HL-60 (cell line): ENCODE measurements around the gene MVD.
"Not testable (repeated sequence)": the region's sequence is repeated elsewhere in the genome, so short reads cannot be mapped to it uniquely, and the experiment has no call there.

Experiments used
- DNase-seq, 2 experiments: peaks; one replicate each; pipeline ENCODE4 v3.0.0-alpha.2; 2010 to 2020; ENCODE audit warnings: low read depth in 1 of 2, low spot score in 1 of 2
- H3K27ac ChIP-seq: fragments of 250-450 bp; sonication (Bioruptor Pico); replicated peaks from 2 replicates; pipeline ENCODE4 v1.5.1; 2020; ENCODE audit warnings: mild to moderate bottlenecking, moderate library complexity
- H3K27me3 ChIP-seq: fragments of 250-450 bp; sonication (Bioruptor Pico); 2 replicates; pipeline ENCODE4 v1.5.1; 2021; ENCODE audit warnings: mild to moderate bottlenecking, moderate library complexity; ENCODE audit not compliant: insufficient read depth, poor library complexity, severe bottlenecking
- H3K4me3 ChIP-seq: replicated peaks from 2 replicates; pipeline ENCODE4 v1.5.1; 2011; ENCODE audit warnings: mild to moderate bottlenecking, control low read depth, low read length; ENCODE audit not compliant: insufficient read depth
- CTCF ChIP-seq: IDR thresholded peaks from one replicate; pipeline ENCODE4 v1.5.1; 2011; ENCODE audit warnings: low read length, control low read depth, inconsistent platforms; ENCODE audit not compliant: insufficient read depth
- GABPA ChIP-seq: IDR thresholded peaks from 2 replicates; pipeline ENCODE4 v1.6.1; 2012; ENCODE audit warnings: low read depth
- POLR2AphosphoS5 ChIP-seq: IDR thresholded peaks from 2 replicates; pipeline ENCODE4 v1.6.1; 2012; ENCODE audit warnings: low read depth
- REST ChIP-seq: IDR thresholded peaks from 2 replicates; pipeline ENCODE4 v1.6.1; 2012; ENCODE audit warnings: low read depth; ENCODE audit not compliant: insufficient replicate concordance
- SPI1 ChIP-seq: IDR thresholded peaks from 2 replicates; pipeline ENCODE4 v1.6.1; 2012; ENCODE audit warnings: low read depth, mild to moderate bottlenecking, borderline replicate concordance

Gene MVD

GRCh38 chr16:88613911-88614817 lies 48.7 kb downstream of the MVD start:
- TF ChIP-seq SPI1 (peak; percentile 40; the same call in 1 of the 2 replicates), POLR2AphosphoS5 (no peak)
- Histone ChIP-seq H3K27ac (peak overlapping the region; percentile 60), H3K4me3 (no peak overlapping the region), H3K27me3 (no peaks in the 10 kb centered on the region)
- no peak for DNase-seq

- no peaks in the 10 kb centered on the region for H3K27me3 ChIP-seq
- peak overlapping the region; percentile 49 for H3K27ac ChIP-seq
- DNase-seq = no peak
- H3K4me3 ChIP-seq = no peak overlapping the region
- no peak for TF ChIP-seq GABPA
- no peak for TF ChIP-seq POLR2AphosphoS5
- no peak for TF ChIP-seq CTCF
- TF ChIP-seq REST = no peak
- TF ChIP-seq SPI1 = no peak
Measured at GRCh38 chr16:88613293-88613692, 49.6 kb downstream of the MVD start.

GRCh38 chr16:88610909-88611812 lies 51.7 kb downstream of the MVD start:
- TF ChIP-seq SPI1 (no peak), REST (no peak)
- H3K27ac ChIP-seq = no peak overlapping the region
- no peaks in the 10 kb centered on the region for H3K27me3 ChIP-seq
- H3K4me3 ChIP-seq = no peak overlapping the region
- no peak for DNase-seq

- Histone ChIP-seq H3K27ac (no peak overlapping the region), H3K27me3 (no peaks in the 10 kb centered on the region), H3K4me3 (no peak overlapping the region)
- TF ChIP-seq REST = no peak
- TF ChIP-seq POLR2AphosphoS5 = no peak
- no peak for TF ChIP-seq SPI1
- TF ChIP-seq GABPA = no peak
- TF ChIP-seq CTCF = no peak
- DNase-seq = no peak
Measured at GRCh38 chr16:88610080-88610479, 52.8 kb downstream of the MVD start.

GRCh38 chr16:88609426-88609825 lies 53.5 kb downstream of the MVD start:
- not testable (repeated sequence) for H3K27ac ChIP-seq, H3K27me3 ChIP-seq, DNase-seq, H3K4me3 ChIP-seq
